ENCODE data around the gene WNT3A.
"Not testable (repeated sequence)": the region's sequence is repeated elsewhere in the genome, so short reads cannot be mapped to it uniquely, and the experiment has no call there.

WNT3A gene

DNA sequence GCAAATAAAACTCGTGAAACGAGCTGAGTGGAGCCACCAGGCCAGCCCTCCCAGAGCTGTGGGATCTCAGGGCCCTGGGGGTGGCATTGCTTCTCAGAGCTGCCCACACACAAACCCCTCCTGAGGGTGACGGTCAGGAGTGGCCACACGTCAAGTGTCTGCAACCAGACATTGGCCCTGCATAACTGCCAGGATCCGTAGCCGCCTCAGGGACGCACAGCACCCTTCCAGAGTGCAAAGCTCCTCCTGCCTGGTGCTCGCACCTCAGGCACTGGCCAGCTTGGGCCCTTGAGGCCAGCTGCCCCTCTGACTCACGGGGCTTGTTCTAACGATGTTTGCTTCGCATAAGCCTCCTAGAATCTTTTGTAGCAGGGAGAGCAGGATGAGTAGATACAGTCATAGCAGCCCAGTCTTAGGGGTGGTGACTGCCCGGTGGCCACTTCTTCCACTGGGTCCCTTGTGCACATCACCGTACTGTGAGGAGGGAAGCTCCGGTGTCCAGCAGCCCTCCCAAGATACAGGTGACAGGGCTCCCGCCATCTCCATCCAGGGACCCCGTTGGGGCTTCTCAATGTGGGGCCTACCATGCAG is 5.0 kb downstream of the WNT3A start:
- no peak for DNase-seq (ENCODE audit: low read depth in 3 of 3)

DNA sequence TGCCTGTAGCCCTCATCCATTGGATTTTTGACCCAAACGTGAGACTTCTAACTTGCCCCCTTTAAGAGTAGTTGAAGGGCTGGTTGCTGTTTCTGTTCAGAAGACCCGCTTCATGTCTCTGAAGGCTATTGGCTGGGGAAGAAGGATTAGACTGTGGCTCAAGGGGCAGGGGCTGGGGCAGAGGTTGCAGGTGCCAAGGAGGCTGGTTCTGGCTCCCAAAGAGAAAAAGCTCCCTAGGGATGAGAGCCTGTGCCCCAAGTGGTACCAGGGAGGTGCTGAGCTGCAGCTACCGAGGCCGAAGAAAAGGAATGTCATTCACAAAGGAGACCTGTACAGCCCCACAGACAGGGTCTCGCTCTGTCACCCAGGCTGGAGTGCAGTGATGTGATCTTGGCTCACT is 5.8 kb downstream of the WNT3A start:
- no peak for DNase-seq (ENCODE audit: low read depth in 3 of 3)

DNA sequence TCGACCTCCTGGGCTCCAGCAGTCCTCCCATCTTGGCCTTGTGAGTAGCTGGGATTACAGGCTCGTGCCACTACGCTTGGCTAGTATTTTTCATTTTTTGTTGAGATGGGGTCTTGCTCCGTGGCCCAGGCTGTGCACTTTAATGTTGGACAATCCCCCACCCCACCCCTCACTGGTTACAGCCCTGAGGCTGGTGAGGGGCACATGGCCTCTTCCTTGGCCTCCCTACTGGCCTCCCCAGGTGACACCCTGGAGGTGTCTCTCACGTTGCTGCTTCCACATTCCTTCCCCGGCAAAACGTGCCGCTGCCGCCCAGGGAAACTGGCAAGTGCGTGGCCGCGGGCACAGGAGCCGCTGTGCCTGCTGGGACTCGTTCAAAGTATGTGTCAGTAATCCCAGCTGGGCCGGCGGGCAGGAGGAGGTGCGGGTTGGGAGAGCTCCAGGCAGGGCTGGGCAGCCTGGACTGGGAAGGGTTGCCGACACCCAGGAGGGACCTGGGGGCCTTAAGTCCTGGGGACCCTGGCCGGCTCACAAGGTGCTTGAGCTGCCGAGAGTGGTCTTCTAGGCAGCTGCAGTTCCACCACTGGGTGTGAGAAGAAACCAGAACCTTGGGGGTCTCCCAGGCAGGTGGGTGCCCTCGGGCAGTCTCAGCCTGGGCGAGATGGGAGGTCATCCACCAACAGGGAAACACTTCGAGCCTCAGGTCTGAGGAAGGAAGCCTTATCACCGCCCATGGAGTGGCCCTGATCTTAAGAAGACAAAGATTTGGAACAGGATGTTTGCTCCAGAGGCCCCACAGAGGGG is 6.5 kb downstream of the WNT3A start:
- no peak for DNase-seq (ENCODE audit: low read depth in 3 of 3)

DNA sequence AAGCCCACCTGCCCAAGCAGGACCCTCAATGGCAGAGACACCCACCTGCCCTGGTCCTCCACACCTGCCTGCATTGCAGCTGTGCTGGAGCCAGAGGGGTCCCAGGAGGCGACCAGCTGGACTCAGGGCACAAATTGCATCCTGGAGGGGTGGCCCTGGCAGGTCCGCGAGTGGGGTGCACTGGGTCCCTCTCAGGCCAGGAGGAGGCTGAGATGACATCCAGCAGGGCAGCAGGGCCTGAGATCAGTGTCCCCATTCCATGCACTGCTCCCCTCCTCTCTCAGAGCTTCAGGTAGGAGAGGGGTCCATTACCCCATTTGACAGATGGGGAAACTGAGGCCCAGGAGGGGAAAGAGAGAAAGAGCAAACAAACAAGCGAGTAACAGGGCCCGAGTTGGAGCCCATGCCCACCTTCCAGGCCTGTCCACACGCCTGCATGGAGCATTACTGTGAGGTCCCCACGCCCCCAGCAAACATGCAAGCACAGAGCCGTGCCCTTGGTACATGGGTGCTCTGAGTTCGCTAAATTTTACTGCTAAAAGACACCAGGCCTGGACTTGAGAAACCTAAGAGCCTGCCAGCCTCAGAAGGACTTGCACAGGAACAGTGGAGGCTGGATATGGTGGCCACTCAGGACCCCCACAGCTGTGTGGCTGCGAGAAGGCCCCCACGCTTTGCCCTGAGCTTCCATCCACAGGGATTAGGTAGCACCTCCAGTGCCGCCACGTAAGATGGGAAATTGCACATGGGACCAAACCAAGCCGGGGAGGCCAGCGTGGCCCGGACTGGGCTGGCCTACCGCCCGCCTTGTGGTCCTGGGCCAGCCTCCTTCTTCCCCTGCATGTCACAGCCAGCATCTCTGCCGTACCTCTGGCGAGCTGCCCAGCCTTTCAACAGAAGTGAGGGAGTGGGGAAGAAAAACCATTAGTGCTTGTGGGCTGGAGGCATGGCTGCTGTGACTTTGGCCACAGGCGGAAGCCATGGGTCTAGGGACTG is 7.4 kb downstream of the WNT3A start:
- DNase-seq (ENCODE audit: low read depth in 3 of 3) = no peak

DNA sequence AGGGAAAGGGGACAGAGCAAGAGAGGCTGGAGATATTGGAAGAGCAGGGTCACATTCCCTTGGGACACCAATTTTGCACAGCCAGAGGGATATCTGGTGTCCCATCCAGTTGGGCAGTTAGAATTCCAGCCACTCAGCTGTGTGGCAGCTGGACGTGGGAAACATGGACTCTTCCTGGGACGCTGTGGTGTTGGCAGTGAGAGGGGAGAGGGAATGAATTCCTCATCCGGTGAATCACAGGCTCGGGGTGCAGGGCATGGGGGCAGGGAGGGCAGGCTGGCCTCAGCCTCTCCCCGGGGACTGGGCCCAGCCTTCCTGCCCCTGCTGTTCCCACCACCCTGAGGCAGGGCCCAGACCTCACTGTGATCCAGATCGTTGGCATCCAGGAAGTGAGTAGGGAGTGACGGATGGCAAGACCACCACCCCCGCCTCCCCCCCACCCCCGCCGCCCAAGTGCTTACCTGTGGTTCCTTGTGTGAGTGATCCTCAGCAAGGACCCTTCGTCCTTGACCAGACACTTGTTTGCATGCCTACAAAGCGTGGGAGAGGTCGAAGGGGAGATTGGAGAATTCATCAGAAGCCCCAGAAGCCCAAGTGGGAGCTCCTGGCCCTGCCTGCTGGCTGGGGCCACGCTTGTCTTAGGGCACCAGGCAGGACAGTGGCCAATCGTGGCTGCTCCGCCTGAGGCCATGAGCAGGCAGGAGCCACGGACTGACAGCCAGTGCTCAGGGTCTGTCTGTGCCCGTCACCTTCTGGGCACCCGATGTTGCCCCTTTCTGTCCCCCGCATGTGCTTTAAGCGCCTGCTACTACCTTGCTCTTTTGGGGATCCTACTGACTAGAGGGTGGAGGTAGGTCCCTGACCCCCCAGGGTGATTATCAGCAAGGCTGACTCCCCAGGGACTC is 8.7 kb downstream of the WNT3A start:
- DNase-seq (ENCODE audit: low read depth in 3 of 3) = no peak

DNA sequence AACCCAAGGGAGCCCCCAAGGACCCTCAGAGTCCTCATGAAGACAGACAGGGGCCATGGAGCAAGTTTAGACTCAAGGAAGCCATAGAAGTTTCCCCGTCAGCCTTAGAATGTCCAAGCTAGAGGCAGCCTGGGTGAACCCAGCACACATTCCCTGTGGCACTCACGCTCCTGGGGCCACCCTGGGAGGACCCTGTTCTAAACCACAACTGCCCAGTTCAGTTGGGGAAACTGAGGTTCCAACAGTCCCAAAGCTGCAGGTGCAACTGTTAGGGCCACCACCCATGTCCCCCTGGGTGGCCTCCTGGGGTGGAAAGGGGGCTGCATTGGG is 9.3 kb downstream of the WNT3A start:
- DNase-seq (ENCODE audit: low read depth in 3 of 3) = no peak

DNA sequence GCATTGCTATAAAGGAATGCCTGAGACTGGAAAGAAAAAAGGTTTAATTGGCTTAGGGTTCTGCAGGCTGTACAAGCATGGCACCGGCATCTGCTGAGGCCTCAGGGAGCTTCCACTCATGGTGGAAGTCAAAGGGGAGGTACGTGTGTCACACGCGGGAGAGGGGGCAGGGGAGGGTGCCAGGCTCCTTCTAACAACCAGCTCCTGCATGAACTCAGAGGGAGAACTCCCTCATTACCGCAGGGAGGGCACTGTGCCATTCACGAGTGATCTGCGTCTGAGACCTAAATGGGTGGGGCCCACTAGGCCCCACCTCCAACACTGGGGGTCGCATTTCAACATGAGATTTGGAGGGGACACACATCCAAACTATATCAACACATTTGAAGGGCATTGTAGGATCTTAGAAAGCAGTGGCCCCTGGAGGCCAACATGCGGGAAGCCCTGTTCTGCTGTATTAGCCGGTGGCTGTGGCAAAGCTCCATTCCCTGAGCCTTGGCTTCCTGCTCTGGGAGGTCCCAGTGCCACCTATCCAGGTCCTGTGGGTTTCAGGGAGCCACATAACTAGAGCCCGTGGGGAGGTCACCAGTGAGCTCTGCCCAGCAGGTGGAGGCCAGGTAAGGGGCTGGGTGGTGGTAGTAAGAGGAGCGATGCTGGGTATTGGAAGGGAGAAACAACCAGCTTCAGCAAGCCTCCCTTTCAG is 10.0 kb downstream of the WNT3A start:
- DNase-seq (ENCODE audit: low read depth in 3 of 3) = no peak

DNA sequence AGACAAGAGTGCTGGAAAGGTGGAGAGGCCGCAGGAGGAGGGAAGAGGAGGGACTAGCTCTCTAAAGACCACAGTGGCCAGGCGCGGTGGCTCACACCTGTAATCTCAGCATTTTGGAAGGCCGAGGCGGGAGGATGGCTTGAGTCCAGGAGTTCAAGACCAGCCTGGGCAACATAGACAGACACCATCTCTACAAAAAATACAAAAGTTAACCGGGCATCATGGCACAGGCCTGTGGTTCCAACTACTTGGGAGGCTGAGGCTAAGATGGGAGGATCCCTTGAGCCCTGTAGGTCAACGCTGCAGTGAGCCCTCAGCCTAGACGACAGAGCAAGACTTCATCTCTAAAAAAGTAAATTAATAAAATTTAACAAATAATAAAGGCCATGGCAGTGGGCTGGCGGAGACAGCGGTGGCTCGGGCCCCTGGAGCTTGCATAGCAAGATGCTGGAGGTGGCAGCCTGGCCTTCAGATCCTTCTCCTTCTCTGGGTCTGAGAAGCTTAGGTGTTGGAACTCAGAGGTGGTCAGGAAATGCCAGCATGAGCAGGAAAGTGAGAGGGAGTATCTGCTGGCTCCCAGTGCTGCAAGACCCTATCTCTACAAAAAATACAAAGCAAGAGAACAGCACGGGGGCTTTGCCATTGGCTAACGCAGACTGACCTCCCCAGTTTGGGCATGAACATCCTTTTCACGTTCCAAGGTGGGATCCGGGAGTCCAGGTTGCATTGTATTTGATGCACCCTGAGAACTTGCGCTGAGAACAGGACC is 10.7 kb downstream of the WNT3A start:
- DNase-seq (ENCODE audit: low read depth in 3 of 3) = no peak

DNA sequence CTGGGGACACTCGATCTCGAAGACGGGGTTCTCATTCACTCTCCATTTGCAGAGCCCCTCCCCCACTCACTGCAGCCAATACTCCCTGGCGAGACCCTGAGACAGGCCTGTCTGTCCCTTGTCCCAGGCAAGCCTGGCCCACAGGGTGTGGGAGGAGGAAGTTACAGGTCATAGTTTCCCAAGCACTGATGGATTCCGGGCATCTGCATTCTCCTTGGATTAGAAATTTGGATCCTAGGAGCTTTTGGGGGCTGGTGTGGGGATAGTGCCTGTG is 11.3 kb downstream of the WNT3A start:
- DNase-seq (ENCODE audit: low read depth in 3 of 3) = no peak

DNA sequence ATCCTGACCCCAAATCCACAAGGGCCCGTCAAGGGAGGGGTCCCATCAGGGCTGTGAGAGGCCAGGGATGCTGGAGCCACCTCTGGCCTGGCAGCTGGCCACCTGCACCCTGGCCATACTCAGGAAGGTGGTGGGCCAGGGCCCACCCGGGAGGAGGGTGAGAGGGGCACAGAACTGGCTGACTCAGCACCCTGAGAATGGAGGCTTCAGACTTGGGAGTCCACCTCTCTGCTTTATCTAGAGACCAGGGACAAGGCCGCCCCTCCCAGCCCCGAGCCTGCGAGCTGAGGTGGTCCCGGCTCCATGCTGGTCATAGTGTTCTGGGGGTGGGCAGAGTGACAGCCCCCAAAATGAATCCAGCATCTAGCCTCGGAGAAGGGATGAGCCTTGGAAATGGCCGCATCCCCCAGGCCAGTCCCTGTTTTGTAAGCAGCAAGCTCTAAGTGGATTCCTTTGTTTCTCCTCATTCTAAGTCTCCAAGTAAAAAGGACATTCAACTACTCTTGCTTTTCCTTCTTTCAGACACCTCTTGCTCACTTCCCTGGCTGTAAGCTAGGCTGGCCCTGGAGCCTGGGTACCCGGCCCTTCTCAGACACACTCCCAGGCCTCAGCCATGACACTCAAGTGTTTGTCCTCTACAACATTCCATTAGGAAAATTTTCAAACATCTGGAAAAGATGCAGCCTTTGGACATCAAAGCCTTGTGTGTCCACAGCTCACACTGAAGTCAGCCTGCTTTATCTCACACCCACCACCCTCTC is 12.3 kb downstream of the WNT3A start:
- DNase-seq (ENCODE audit: low read depth in 3 of 3) = no peak

DNA sequence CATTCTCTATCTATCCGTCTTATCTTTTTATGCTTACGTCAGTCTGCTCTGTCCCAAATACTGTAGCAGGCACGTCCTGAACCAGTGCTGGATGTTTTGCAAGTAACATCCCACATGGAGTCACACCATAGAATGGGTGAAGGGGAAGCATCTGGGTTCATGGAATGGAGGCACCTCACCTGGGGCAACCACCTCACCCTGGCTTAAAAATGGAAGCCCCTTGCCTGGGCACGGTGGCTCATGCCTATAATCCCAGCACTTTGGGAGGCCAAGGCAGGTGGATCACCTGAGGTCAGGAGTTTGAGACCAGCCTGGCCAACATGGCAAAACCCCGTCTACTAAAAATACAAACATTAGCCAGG is 12.9 kb downstream of the WNT3A start:
- not testable (repeated sequence) for DNase-seq (ENCODE audit: low read depth in 3 of 3)

DNA sequence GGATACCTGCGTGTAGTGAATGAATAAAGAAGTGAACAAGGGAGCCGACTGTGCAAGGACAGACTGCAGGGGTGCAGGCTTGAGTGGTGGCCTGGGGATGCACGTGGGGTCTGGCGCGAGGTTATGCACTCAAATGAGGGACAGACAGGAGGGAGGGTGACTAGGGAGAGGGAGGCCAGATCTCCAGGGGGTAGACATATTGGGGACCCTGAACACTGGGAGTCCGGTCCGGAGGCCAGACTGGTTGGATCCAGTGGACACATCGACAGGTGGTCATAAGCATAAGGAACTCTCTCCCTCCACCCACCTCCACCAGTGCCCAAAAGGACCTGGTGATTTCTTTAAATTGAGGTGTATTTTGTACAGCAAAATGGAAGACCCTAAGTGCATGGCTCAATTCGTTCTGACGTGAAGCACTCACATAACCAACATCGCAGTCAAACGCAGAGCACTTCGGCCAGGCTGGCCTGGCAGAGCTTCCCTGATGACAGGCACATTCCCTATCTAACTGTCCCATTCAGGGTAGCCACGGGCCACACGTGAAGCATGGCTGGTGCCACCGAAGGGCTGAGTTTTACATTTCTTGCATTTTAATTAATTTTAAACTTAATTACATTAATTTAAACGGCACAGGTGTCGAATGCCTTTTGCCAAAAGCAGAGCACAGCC is 14.0 kb downstream of the WNT3A start:
- no peak for DNase-seq (ENCODE audit: low read depth in 3 of 3)

DNA sequence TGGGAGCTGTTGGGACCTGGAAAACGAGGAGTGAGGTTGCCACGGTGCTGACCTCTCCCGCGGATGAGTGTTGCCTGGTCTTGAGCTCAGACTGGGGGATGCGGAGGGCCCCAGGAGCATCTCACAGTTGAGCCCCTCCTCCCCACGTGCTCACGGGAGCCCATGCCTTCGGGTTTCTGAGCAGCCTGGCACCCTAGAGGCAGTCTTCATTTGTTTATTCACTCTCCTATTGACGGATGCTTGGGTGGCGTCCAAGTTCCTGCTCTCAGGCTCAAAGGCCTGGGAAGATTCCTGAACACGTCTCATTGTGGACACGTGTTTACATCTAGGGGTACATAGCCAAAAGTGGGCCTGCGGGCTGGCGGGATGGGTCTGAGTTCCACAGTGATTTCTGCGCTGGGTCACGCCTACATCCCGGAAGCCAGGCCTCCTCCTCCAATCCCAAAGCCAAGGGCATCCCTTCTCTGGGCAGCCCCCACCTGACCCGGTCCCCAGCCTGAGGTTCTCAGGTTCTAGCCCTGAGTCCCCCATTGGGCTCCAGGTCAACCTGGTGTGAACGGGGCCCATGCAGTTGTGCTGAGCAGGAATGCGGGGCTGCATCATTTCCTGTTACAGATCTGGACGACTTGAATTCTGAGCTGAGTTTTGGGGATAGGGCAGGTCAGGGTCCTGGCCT is 14.7 kb downstream of the WNT3A start:
- no peak for DNase-seq (ENCODE audit: low read depth in 3 of 3)

DNA sequence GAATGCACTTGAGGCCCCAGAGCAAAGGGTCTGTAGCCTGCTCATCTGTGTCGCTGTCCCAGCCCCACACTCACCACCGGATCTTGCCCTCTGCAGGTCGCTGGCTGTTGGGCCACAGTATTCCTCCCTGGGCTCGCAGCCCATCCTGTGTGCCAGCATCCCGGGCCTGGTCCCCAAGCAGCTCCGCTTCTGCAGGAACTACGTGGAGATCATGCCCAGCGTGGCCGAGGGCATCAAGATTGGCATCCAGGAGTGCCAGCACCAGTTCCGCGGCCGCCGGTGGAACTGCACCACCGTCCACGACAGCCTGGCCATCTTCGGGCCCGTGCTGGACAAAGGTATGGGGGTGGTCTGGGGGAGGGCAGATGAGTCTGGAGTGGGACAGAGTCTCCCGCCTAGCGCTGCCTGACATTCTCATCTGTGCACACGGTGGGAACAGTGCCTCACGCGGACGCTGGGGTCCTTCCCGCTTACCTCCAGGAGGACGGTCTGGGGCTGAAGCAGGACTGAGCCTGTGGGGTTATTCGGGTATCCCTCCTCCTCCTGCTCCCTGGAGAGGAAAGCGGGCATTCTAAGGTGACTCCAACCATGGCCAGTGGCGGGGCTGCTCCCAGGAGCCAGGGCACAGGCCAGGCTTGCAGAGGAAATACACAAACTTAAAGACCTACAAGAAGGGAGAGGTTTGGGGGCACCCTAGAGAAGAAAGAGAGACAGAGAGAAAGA is 15.9 kb downstream of the WNT3A start:
- DNase-seq (ENCODE audit: low read depth in 3 of 3) = no peak

DNA sequence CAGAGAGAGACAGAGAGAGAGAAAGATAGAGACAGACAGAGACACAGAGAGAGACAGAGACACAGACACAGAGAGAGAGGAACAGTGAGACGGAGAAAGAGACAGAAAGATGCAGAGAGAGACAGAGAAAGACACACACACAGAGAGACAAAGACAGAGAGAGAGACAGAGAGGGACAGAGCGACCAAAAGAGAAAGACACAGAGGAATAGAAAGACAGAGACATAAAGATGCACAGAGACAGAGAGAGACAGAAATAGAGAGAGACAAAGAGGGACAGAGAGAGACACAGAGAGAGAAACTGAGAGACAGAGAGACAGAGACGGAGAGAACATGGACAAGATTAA is 16.5 kb downstream of the WNT3A start:
- DNase-seq (ENCODE audit: low read depth in 3 of 3) = no peak

DNA sequence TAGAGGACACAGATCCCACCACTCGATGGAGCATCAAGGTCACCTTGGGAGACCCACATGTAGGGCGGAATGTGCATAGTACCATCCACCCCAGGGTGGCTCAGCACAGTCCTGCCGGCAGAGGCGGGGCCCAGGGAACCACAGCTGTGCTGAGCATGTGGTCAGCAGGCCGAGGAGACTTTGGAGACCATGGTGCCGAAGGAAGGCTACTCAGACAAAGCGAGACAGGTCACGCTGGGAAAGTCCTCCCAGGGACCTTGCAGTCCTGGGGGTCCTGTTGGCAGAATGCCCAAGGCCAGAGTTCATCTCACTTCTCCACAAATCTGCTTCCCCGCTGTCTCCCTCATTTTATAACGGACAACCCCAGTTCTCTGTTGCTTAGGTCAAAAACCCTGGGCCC is 22.5 kb downstream of the WNT3A start:
- no peak for DNase-seq (ENCODE audit: low read depth in 3 of 3)

DNA sequence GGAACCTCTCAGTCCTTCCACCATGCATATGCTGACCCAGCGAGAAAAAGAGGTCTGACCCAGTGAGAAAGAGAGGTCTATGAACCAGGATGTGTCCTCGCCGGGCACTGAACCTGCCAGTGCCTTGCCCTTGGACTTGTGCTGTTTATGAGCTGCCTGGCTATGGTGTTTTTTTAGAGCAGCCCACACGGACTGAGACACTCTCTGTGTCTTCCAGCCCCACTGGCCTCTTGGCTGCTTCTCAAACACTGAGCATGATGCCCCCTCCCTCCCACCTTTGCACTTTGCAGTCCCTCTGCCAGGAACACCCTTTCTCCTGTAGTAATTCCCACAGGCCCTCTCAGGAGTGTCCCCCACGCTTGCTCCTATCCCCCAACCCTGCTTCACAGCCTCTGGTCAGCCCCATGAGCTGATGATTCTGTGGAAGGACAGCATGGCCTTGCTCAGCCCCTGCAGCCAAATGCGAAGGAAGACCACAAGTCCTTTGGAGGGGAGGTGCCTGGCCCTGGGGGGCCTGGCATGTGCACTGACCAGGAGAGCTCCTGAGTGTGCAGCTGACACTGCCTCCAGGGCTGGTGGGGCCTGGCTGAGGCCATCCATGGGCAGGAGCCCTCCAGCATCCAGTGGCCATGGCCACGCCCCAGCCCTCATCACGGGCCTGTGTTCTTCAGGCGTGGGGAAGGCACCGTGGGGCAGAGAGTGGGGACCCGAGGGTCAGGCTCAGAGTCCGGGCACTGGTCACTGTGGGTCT is 23.8 kb downstream of the WNT3A start:
- no peak for DNase-seq (ENCODE audit: low read depth in 3 of 3)
